Measurements from ENCODE around the gene AP4M1. TPM values are rescaled to one million over a fixed set of nuclear protein-coding genes. Genes with fewer than 3 reads are reported as not detected.

The AP4M1 gene
- total RNA-seq = 14.1 and 15.8 TPM in 2 replicates

GRCh38 chr7:100101016-100101862, at the start of gene AP4M1, which contains the start of gene MCM7:
Gene AP4M1 (plus strand): TSS chr7:100101643. CDS start chr7:100101715, 72 bp downstream.
Gene MCM7 (minus strand): TSS chr7:100101397. CDS start chr7:100101294, 103 bp downstream.

GRCh38 chr7:100081535-100082102, 19.8 kb upstream of the AP4M1 start, which contains the start of gene ZNF3:
Gene ZNF3 (minus strand): TSS chr7:100081723. CDS start chr7:100077357, 4,366 bp downstream.

GRCh38 chr7:100088621-100089457, 12.6 kb upstream of the AP4M1 start, which contains the start of gene COPS6:
Gene COPS6 (plus strand): TSS chr7:100088969. CDS start chr7:100088991, 22 bp downstream.

GRCh38 chr7:100119072-100119969, 17.9 kb downstream of the AP4M1 start, which contains the start of the genes CNPY4 and TAF6:
Gene CNPY4 (plus strand): TSS chr7:100119634. CDS start chr7:100119745, 111 bp downstream.
Gene TAF6 (minus strand): TSS chr7:100119358. CDS start chr7:100114209, 5,149 bp downstream.

GRCh38 chr7:100126931-100127865, 25.8 kb downstream of the AP4M1 start, which contains the start of gene MBLAC1:
Gene MBLAC1 (plus strand): TSS chr7:100126967. CDS start chr7:100127396, 429 bp downstream.

GRCh38 chr7:100148559-100149328, 47.3 kb downstream of the AP4M1 start, which contains the start of gene LAMTOR4:
Gene LAMTOR4 (plus strand): TSS chr7:100148918. CDS start chr7:100148973, 55 bp downstream.

Small RNAs within 50 kb of the gene (small RNA-seq; reads per million reads assigned to genes)
- gene MIR106B (2,663 reads per million, percentile 100 among the genes with 10 or more reads in this experiment), gene MIR25 (637 reads per million, percentile 99 among the genes with 10 or more reads in this experiment), gene MIR93 (3,264 reads per million, percentile 100 among the genes with 10 or more reads in this experiment)

Other genes starting within 250 kb of the AP4M1 start
- gene OR2AE1, start 224.6 kb upstream of the AP4M1 start, total RNA-seq = under 0.01 TPM in 1 of 2 replicates, not detected in the other
- gene TRIM4, start 182.1 kb upstream of the AP4M1 start, total RNA-seq = 20.9 and 22.3 TPM in 2 replicates
- 0.20 TPM in 1 of 2 replicates, not detected in the other for gene GJC3, start 172.0 kb upstream of the AP4M1 start, total RNA-seq
- gene AZGP1, start 125.6 kb upstream of the AP4M1 start, total RNA-seq = not detected in 2 replicates
- 33.1 and 36.0 TPM in 2 replicates for gene ZKSCAN1, start 86.0 kb upstream of the AP4M1 start, total RNA-seq
- 7.7 and 8.0 TPM in 2 replicates for gene ZSCAN21, start 51.9 kb upstream of the AP4M1 start, total RNA-seq
- 17.3 and 21.3 TPM in 2 replicates for gene ZNF3, start 19.9 kb upstream of the AP4M1 start, total RNA-seq
- gene COPS6, start 12.7 kb upstream of the AP4M1 start, total RNA-seq = 53.6 and 65.9 TPM in 2 replicates
- 95.2 and 194 TPM in 2 replicates for gene MCM7, start 246 bp upstream of the AP4M1 start, total RNA-seq
- gene TAF6, start 17.7 kb downstream of the AP4M1 start, total RNA-seq = 34.2 and 44.2 TPM in 2 replicates
- 10.8 and 17.3 TPM in 2 replicates for gene CNPY4, start 18.0 kb downstream of the AP4M1 start, total RNA-seq
- 0.73 and 1.6 TPM in 2 replicates for gene MBLAC1, start 25.3 kb downstream of the AP4M1 start, total RNA-seq
- 59.4 and 82.3 TPM in 2 replicates for gene LAMTOR4, start 47.3 kb downstream of the AP4M1 start, total RNA-seq
- gene TRAPPC14, start 57.1 kb downstream of the AP4M1 start, total RNA-seq = 7.3 and 10.0 TPM in 2 replicates
- gene GAL3ST4, start 67.0 kb downstream of the AP4M1 start, total RNA-seq = 1.8 and 3.7 TPM in 2 replicates
- gene GPC2, start 75.7 kb downstream of the AP4M1 start, total RNA-seq = 0.73 and 2.3 TPM in 2 replicates
- 0.73 and 1.6 TPM in 2 replicates for gene STAG3, start 76.3 kb downstream of the AP4M1 start, total RNA-seq
- not detected in 2 replicates for gene PVRIG, start 118.3 kb downstream of the AP4M1 start, total RNA-seq
- gene SPDYE3, start 206.1 kb downstream of the AP4M1 start, total RNA-seq = not detected in 2 replicates